Osteocyte (in vitro differentiated cells): Measurements from ENCODE around the gene ZNF699. TPM values are rescaled to one million over a fixed set of nuclear protein-coding genes. Genes with fewer than 3 reads are reported as not detected.

Experiments
- DNase-seq: peaks from one replicate; pipeline ENCODE4 v3.0.0; 2021; ENCODE audit warnings: mixed read lengths; ENCODE audit not compliant: unreplicated experiment; ENCODE audit errors: extremely low spot score
- H3K27ac Mint-ChIP-seq: one replicate; pipeline ENCODE4 v1.8.0; 2021; ENCODE audit warnings: mild to moderate bottlenecking, mixed read lengths; ENCODE audit not compliant: unreplicated experiment
- H3K27me3 Mint-ChIP-seq: one replicate; pipeline ENCODE4 v1.8.0; 2021; ENCODE audit warnings: mixed read lengths; ENCODE audit not compliant: unreplicated experiment
- H3K36me3 Mint-ChIP-seq: one replicate; pipeline ENCODE4 v1.8.0; 2021; ENCODE audit warnings: mixed read lengths; ENCODE audit not compliant: unreplicated experiment
- H3K4me1 Mint-ChIP-seq: one replicate; pipeline ENCODE4 v1.8.0; 2021; ENCODE audit warnings: mixed read lengths; ENCODE audit not compliant: unreplicated experiment
- H3K4me3 Mint-ChIP-seq: one replicate; pipeline ENCODE4 v1.8.0; 2021; ENCODE audit warnings: mild to moderate bottlenecking, moderate library complexity, mixed read lengths; ENCODE audit not compliant: unreplicated experiment
- H3K9me3 Mint-ChIP-seq: one replicate; pipeline ENCODE4 v1.8.0; 2021; ENCODE audit warnings: mixed read lengths; ENCODE audit not compliant: unreplicated experiment
- long read RNA-seq: library from polyadenylated mRNA; unstranded; transcript quantifications from one replicate; pipeline ENCODE4 v2.0.0, GENCODE V29; 2021
- total RNA-seq: library from RNA; stranded (reverse); gene quantifications from 2 replicates; pipeline ENCODE4 v1.2.1, GENCODE V29; 2021
- TF ChIP-seq, protein P1 (sequence below): fragments of 200-600 bp; sonication (generic); IDR thresholded peaks from 2 replicates; pipeline ENCODE4 v1.5.0; 2021; ENCODE audit warnings: antibody characterized with exemption, mild to moderate bottlenecking, moderate library complexity

The ZNF699 gene
- total RNA-seq: 6.4 and 7.7 TPM in 2 replicates
- long read RNA-seq, partial matches to known transcripts: 1 of 5 reads
- long read RNA-seq, other reads (novel, unspliced or antisense): 0 of 5 reads

DNA sequence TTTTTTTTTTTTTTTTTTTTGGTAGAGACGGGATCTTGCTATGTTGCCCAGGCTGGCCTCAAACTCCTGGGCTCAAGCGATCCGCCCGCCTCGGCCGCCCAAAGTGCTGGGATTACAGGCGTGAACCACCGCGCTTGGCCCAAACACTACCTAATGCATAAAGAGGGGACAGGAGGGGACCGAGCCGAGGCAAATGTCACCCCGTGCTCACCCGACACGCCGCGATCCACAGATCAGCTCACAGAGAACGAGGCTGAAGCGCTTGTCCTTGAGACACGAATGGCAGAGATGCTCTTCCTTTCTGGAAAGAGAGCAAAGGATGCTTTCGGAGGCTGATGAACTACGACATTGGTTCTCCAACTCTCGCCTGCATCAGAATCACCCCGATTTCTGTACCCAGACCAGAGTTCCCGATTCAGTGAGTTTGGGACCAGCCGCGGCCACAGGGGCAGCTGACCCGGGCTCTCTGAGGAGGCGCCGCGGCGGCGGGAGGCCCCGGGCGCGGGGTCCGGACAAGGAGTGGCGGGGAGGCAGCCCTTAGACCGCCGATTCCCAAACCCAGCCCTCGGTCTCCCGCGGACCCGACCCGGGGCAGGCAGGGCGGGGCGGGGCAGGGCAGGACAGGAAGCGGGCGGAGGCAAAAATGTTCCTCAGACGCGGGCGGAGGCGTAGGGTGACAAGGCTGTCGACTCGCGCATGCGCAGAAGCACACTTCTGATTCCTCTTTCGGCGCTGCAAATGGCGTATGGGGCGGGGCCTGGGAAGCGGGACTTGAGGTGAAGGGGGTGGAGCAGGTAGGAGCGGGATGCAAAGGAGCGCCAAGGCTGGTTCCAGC lies at the start of gene ZNF699:
Gene ZNF699 (minus strand): TSS at position 700 of the 835 bp plus-strand sequence. CDS start 4,719 bp downstream, outside the sequence.
- Mint-ChIP-seq H3K27me3 (no peaks in the 10 kb centered on the region), H3K36me3 (peaks cover 18% of the 10 kb centered on the region), H3K4me3 (peak within 1 kb of the TSS; percentile 97), H3K9me3 (peaks cover 10% of the 10 kb centered on the region), H3K27ac (peak within 1 kb of the TSS; percentile 97), H3K4me1 (peaks cover 14% of the 10 kb centered on the region)
- TF ChIP-seq, protein P1, sequence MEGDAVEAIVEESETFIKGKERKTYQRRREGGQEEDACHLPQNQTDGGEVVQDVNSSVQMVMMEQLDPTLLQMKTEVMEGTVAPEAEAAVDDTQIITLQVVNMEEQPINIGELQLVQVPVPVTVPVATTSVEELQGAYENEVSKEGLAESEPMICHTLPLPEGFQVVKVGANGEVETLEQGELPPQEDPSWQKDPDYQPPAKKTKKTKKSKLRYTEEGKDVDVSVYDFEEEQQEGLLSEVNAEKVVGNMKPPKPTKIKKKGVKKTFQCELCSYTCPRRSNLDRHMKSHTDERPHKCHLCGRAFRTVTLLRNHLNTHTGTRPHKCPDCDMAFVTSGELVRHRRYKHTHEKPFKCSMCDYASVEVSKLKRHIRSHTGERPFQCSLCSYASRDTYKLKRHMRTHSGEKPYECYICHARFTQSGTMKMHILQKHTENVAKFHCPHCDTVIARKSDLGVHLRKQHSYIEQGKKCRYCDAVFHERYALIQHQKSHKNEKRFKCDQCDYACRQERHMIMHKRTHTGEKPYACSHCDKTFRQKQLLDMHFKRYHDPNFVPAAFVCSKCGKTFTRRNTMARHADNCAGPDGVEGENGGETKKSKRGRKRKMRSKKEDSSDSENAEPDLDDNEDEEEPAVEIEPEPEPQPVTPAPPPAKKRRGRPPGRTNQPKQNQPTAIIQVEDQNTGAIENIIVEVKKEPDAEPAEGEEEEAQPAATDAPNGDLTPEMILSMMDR: no peak
- peak; percentile 99 for DNase-seq

DNA sequence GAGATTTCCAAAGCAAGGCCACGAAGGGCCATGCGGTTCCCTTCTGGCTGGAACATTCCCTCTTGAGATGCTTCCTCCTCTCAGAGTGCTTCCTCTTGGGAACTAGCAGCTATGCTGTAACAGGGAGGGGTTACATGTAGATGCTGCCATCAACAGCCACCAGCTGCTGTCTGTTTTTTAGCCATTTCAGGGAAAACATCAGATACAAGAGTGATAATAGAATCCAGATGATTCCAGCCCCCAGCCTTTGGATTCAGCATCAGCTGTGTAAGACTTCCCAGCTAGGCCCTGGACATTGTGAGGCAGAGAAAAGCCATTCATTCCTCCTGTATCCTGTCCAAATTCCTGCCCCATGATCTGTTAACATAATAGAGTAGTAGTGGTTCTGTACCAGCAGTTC lies 45.0 kb upstream of the ZNF699 start:
- H3K27ac Mint-ChIP-seq: no peak overlapping the region
- H3K27me3 Mint-ChIP-seq: no peaks in the 10 kb centered on the region
- DNase-seq: no peak
- no peak overlapping the region for H3K4me3 Mint-ChIP-seq
- no peaks in the 10 kb centered on the region for H3K4me1 Mint-ChIP-seq
- H3K9me3 Mint-ChIP-seq: peaks cover 34% of the 10 kb centered on the region
- TF ChIP-seq, protein P1: no peak
- peaks cover 57% of the 10 kb centered on the region for H3K36me3 Mint-ChIP-seq

DNA sequence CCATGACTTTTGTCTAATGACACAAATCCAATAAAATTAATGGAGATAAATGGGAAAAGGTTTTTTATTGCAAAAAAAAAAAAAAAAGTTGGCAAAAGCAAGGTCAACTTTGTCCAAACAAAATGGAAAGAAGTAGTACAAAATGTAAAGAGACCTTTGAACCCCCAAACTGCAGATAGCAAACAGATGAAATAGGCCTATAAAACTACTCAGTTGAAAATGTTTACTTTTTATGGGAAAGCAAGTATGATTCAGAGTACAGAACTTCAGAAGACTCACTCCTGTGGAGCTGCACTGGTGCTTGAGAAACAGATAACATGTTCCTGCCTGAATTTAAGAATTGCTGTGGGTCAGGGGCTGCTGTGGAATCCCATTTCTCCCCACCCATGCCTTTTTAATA lies 43.4 kb upstream of the ZNF699 start:
- Mint-ChIP-seq H3K9me3 (peaks cover 37% of the 10 kb centered on the region), H3K4me3 (no peak overlapping the region), H3K27me3 (no peaks in the 10 kb centered on the region), H3K36me3 (peaks cover 63% of the 10 kb centered on the region), H3K4me1 (no peaks in the 10 kb centered on the region), H3K27ac (no peak overlapping the region)
- no peak for DNase-seq
- TF ChIP-seq, protein P1: no peak

DNA sequence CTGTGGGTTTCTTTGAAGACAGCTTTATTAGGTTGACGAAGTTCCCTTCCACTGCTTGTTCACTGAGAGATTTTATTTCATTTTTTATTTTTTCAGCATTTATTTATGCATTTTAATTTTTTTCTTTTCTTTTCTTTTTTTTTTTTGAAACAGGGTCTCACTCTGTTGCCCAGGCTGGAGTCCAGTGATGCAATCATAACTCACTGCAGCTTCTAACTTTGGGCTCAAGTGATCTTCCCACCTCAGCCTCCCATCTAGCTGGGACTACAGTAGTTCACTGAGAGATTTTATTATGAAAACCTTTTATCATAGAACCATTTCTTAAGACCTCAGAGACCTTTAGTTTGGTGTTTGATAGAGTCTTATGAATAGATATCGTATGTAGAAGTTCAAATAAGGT lies 42.9 kb upstream of the ZNF699 start:
- DNase-seq: no peak
- no peaks in the 10 kb centered on the region for H3K4me1 Mint-ChIP-seq
- H3K27me3 Mint-ChIP-seq: no peaks in the 10 kb centered on the region
- peaks cover 37% of the 10 kb centered on the region for H3K9me3 Mint-ChIP-seq
- TF ChIP-seq, protein P1: no peak
- H3K27ac Mint-ChIP-seq: no peak overlapping the region
- no peak overlapping the region for H3K4me3 Mint-ChIP-seq
- peaks cover 60% of the 10 kb centered on the region for H3K36me3 Mint-ChIP-seq

DNA sequence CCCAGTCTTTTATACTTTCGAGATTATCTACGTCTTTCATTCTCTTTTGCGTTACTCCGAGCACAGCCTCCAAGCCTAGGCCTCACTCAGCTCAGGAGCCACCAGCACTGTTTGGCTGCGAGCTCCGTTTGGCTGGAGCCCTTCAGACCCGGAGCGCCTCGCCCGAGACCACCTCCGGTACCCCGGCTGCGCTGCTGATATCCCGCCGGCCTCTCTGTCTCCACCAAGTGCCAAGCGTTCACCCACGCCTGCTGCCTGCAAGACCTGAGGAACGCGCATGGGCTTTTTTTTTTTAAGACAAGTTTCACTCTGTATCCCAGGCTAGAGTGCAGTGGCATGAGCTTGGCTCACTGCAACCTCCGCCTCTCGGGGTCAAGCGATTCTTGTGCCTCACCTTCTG lies 39.0 kb upstream of the ZNF699 start:
- TF ChIP-seq, protein P1: no peak
- Mint-ChIP-seq H3K9me3 (peaks cover 52% of the 10 kb centered on the region), H3K4me3 (no peak overlapping the region), H3K4me1 (no peaks in the 10 kb centered on the region), H3K27me3 (no peaks in the 10 kb centered on the region), H3K36me3 (peaks cover 61% of the 10 kb centered on the region), H3K27ac (no peak overlapping the region)
- DNase-seq: no peak
